Hepatocyte (in vitro differentiated cells): ENCODE measurements around the gene CDK19. TPM values are rescaled to one million over a fixed set of nuclear protein-coding genes. Genes with fewer than 3 reads are reported as not detected.
A peak's percentile ranks its signal among the peaks of the same experiment; 100 is the strongest.

Experiments used
- DNase-seq: peaks from one replicate; pipeline ENCODE4 v3.0.0-alpha.2; 2016; ENCODE audit warnings: low spot score
- H2AFZ ChIP-seq: fragments of 200-600 bp; sonication (generic); 2 replicates; pipeline ENCODE4 v1.6.0; 2016; ENCODE audit warnings: antibody characterized with exemption, mild to moderate bottlenecking
- H3K27ac ChIP-seq: fragments of 200-600 bp; sonication (generic); 2 replicates; pipeline ENCODE4 v1.5.1; 2016; ENCODE audit warnings: mild to moderate bottlenecking
- H3K27me3 ChIP-seq: fragments of 200-600 bp; sonication (generic); 2 replicates; pipeline ENCODE4 v1.6.1; 2016
- H3K36me3 ChIP-seq: fragments of 200-600 bp; sonication (generic); replicated peaks from 2 replicates; pipeline ENCODE4 v1.5.1; 2016; ENCODE audit warnings: low read depth; ENCODE audit not compliant: insufficient read depth
- H3K4me1 ChIP-seq: fragments of 200-600 bp; sonication (generic); 2 replicates; pipeline ENCODE4 v1.5.1; 2016; ENCODE audit warnings: mild to moderate bottlenecking, moderate library complexity; ENCODE audit not compliant: insufficient read depth
- H3K4me2 ChIP-seq: fragments of 200-600 bp; sonication (generic); 2 replicates; pipeline ENCODE4 v1.6.0; 2016
- H3K4me3 ChIP-seq: fragments of 200-600 bp; sonication (generic); 2 replicates; pipeline ENCODE4 v1.5.1; 2016; ENCODE audit warnings: mild to moderate bottlenecking
- H3K79me2 ChIP-seq: fragments of 200-600 bp; sonication (generic); 2 replicates; pipeline ENCODE4 v1.6.0; 2017; ENCODE audit warnings: mild to moderate bottlenecking
- H3K9me2 ChIP-seq: fragments of 200-600 bp; sonication (generic); replicated peaks from 2 replicates; pipeline ENCODE4 v1.6.0; 2017; ENCODE audit warnings: mild to moderate bottlenecking; ENCODE audit not compliant: insufficient read depth
- H3K9me3 ChIP-seq: fragments of 200-600 bp; sonication (generic); 2 replicates; pipeline ENCODE4 v1.5.1; 2016; ENCODE audit warnings: low read depth, mild to moderate bottlenecking
- H4K20me1 ChIP-seq: fragments of 200-600 bp; sonication (generic); 2 replicates; pipeline ENCODE4 v1.6.0; 2016; ENCODE audit warnings: mild to moderate bottlenecking; ENCODE audit not compliant: insufficient read depth, poor library complexity, severe bottlenecking
- EZH2 ChIP-seq: fragments of 200-600 bp; sonication (generic); IDR thresholded peaks from 2 replicates; pipeline ENCODE4 v1.6.1; 2016; ENCODE audit warnings: antibody characterized with exemption, mild to moderate bottlenecking, borderline replicate concordance
- EZH2phosphoT487 ChIP-seq: fragments of 200-600 bp; sonication (generic); IDR thresholded peaks from one replicate; pipeline ENCODE4 v1.6.1; 2018; ENCODE audit warnings: antibody characterized with exemption, mild to moderate bottlenecking, low read depth, moderate library complexity; ENCODE audit not compliant: unreplicated experiment, severe bottlenecking
- WGBS: methylation state at CpG from one replicate; pipeline ENCODE4 v1.1.6; 2016; ENCODE audit warnings: low lambda C conversion rate; ENCODE audit errors: missing lambda C conversion rate; 5-methylcytosine and 5-hydroxymethylcytosine counted together
- polyA plus RNA-seq: library from polyadenylated mRNA; unstranded; fragments of >200 nt; fragmentation: Nextera tagmentation; extraction: Ambion mirVana; gene quantifications from 2 replicates; pipeline ENCODE4 v1.2.1, GENCODE V29; 2016
- total RNA-seq: library from RNA; depleted of rRNA; stranded (reverse); fragments of >200 nt; gene quantifications from 2 replicates; pipeline ENCODE4 v1.2.3, GENCODE V29; 2014
- TF ChIP-seq, protein P1 (sequence below): fragments of 200-600 bp; sonication (generic); IDR thresholded peaks from 2 replicates; pipeline ENCODE4 v1.5.1; 2016; ENCODE audit warnings: antibody characterized with exemption, mild to moderate bottlenecking; ENCODE audit not compliant: poor library complexity

Gene CDK19
- total and polyA plus RNA-seq, 2 experiments from 2014 or later, result 7.3 to 18.6 TPM

DNA sequence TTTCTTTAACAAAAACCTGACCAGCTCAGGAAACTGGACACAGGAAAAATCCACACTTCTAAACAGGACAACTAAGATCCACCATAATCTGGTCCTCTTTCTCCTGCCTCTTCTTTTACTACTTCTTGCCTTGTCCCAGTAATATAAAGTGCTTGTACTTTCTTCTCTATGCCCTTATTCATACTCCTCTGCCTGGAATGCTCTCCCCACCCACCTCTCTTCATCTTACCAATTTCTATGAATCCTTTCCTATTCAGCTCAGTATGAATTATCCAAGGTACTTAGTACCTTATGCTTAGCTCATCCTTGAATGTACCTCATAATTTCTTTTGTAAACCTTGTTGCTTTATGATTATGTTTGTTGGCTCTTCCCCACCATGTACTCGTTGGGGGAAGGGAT lies 159.4 kb downstream of the CDK19 start:
- no peak for TF ChIP-seq EZH2phosphoT487
- TF ChIP-seq, protein P1, sequence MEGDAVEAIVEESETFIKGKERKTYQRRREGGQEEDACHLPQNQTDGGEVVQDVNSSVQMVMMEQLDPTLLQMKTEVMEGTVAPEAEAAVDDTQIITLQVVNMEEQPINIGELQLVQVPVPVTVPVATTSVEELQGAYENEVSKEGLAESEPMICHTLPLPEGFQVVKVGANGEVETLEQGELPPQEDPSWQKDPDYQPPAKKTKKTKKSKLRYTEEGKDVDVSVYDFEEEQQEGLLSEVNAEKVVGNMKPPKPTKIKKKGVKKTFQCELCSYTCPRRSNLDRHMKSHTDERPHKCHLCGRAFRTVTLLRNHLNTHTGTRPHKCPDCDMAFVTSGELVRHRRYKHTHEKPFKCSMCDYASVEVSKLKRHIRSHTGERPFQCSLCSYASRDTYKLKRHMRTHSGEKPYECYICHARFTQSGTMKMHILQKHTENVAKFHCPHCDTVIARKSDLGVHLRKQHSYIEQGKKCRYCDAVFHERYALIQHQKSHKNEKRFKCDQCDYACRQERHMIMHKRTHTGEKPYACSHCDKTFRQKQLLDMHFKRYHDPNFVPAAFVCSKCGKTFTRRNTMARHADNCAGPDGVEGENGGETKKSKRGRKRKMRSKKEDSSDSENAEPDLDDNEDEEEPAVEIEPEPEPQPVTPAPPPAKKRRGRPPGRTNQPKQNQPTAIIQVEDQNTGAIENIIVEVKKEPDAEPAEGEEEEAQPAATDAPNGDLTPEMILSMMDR, result no peak

DNA sequence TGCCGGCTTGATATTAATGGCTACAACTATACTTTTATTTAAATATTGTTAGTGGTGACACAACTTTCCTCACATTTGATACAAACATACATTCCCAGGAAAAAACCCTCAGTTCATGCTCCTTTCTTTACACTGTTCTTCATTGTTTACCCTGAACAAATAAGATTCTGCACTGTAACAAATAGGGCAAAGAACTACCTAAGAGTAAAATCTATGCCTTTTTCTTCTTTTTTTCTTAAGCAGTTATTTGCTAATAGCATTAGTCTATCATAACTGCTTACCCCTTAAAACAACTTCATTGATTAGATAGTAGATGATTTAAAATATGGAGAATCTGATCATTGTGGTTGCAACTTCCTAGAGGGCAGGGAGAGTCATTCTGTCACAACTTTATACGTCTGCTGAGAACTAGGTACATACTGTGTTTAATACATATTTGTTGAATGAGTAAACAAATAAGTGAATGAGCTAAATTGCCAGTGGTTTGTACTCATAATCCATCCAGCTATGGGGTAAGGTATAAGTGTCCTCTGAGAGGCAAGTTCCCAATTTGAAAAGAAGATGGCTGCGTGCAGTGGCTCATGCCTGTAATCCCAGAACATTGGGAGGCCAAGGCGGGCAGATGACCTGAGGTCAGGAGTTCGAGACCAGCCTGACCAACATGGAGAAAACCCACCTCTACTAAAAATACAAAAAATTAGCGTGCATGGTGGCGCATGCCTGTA lies 161.0 kb downstream of the CDK19 start:
- no peaks in the 10 kb centered on the region for H4K20me1 ChIP-seq
- TF ChIP-seq EZH2phosphoT487 (no peak), EZH2 (no peak)
- TF ChIP-seq, protein P1, result no peak
- H3K79me2 ChIP-seq, result no peaks in the 10 kb centered on the region
- H3K4me2 ChIP-seq, result no peak overlapping the region
- H3K4me1 ChIP-seq, result peaks cover 5% of the 10 kb centered on the region
- whole genome bisulfite sequencing, result 87% methylated on average over 7 of the region's 7 CpGs
- H3K27me3 ChIP-seq, result no peaks in the 10 kb centered on the region
- no peak overlapping the region for H3K4me3 ChIP-seq
- DNase-seq, result no peak
- peak overlapping the region; percentile 40 for H3K27ac ChIP-seq
- no peak overlapping the region for H2AFZ ChIP-seq
- H3K9me3 ChIP-seq, result no peaks in the 10 kb centered on the region
- H3K36me3 ChIP-seq, result no peaks in the 10 kb centered on the region
- H3K9me2 ChIP-seq, result no peaks in the 10 kb centered on the region

More for the DNA sequence above, 159.4 kb downstream of the CDK19 start:
- 72% methylated on average over 1 of the region's 1 CpG for WGBS
- H3K27me3 ChIP-seq, result no peaks in the 10 kb centered on the region
- H4K20me1 ChIP-seq, result no peaks in the 10 kb centered on the region
- H3K4me3 ChIP-seq, result no peak overlapping the region
- no peak overlapping the region for H2AFZ ChIP-seq
- no peaks in the 10 kb centered on the region for H3K79me2 ChIP-seq
- peaks cover 5% of the 10 kb centered on the region for H3K4me1 ChIP-seq
- H3K4me2 ChIP-seq, result no peak overlapping the region
- no peak for DNase-seq
- H3K36me3 ChIP-seq, result no peaks in the 10 kb centered on the region
- H3K9me2 ChIP-seq, result no peaks in the 10 kb centered on the region
- no peaks in the 10 kb centered on the region for H3K9me3 ChIP-seq
- no peak overlapping the region for H3K27ac ChIP-seq

DNA sequence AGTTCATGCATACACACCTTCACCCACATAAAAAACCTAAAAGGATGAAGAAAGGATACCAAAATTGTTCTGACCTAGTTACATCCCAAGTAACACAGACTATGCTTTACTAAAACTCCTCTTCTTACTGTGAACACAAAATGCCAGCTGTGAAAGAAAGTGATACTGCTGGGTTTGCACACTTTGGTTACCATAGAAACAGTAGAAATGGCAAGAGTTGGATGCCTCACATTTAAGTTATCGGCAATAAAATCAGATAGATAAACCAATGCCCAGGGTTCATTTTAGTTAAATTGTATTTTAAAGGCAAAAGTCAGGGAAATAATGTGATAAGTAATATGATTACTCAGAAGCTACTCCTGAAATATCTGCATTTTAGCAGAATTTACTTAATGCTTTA lies 161.9 kb downstream of the CDK19 start:
- Histone ChIP-seq H3K9me2 (no peaks in the 10 kb centered on the region), H4K20me1 (no peaks in the 10 kb centered on the region), H3K36me3 (no peaks in the 10 kb centered on the region), H3K27ac (no peak overlapping the region), H2AFZ (no peak overlapping the region), H3K4me2 (no peak overlapping the region), H3K4me1 (peaks cover 5% of the 10 kb centered on the region), H3K27me3 (no peaks in the 10 kb centered on the region), H3K4me3 (no peak overlapping the region), H3K79me2 (no peaks in the 10 kb centered on the region), H3K9me3 (no peaks in the 10 kb centered on the region)
- WGBS, result 94% methylated on average over 1 of the region's 1 CpG
- DNase-seq, result no peak
- TF ChIP-seq, protein P1, result no peak
- TF ChIP-seq EZH2phosphoT487 (no peak), EZH2 (no peak)
